Measurements from ENCODE around the gene HMGXB4. TPM values are rescaled to one million over a fixed set of nuclear protein-coding genes. Genes with fewer than 3 reads are reported as not detected.

The HMGXB4 gene
- total RNA-seq, 4 donors from 2014 or later: 10.8 to 19.0 (median 16.1) TPM

- no peak for ATAC-seq
- no peaks in the 10 kb centered on the region for H3K36me3 ChIP-seq
- 82 to 92% methylated on average over 5 of the region's 5 CpGs for WGBS, 2 donors (ENCODE audit: low coverage in 1 of 2)
- H3K27ac ChIP-seq: no peak overlapping the region
- H3K4me3 ChIP-seq: no peak overlapping the region
- H3K27me3 ChIP-seq: no peaks in the 10 kb centered on the region
- peaks cover 0 to 49% (median 8%) of the 10 kb centered on the region in 3 donors for H3K4me1 ChIP-seq
- H3K9me3 ChIP-seq: no peaks in the 10 kb centered on the region
- TF ChIP-seq POLR2A (IDR thresholded peaks at IDR 0.05): no peak
- TF ChIP-seq POLR2AphosphoS5 (IDR thresholded peaks at IDR 0.05): no peak
- no peak for TF ChIP-seq EP300 (IDR thresholded peaks at IDR 0.05)
- no peak for TF ChIP-seq CTCF (IDR thresholded peaks at IDR 0.05)
Observed at GRCh38 chr22:35303029-35303624, 45.8 kb downstream of the HMGXB4 start.

GRCh38 chr22:35305525-35306070 lies 48.3 kb downstream of the HMGXB4 start:
- H3K27ac ChIP-seq: no peak overlapping the region
- ATAC-seq: no peak

GRCh38 chr22:35306350-35306967 lies 49.2 kb downstream of the HMGXB4 start:
- H3K27ac ChIP-seq: no peak overlapping the region
- no peak for ATAC-seq
- 20 to 25% methylated on average over 2 to 3 of the region's 4 CpGs for WGBS, 2 donors (ENCODE audit: low coverage in 1 of 2)
- peaks cover 0 to 30% (median 2%) of the 10 kb centered on the region in 3 donors for H3K4me1 ChIP-seq
- no peak for TF ChIP-seq POLR2A (IDR thresholded peaks at IDR 0.05)
- no peak for TF ChIP-seq CTCF (IDR thresholded peaks at IDR 0.05)
- no peaks in the 10 kb centered on the region for H3K9me3 ChIP-seq
- H3K36me3 ChIP-seq: peaks cover 0 to 5% of the 10 kb centered on the region in 2 donors
- no peaks in the 10 kb centered on the region for H3K27me3 ChIP-seq
- H3K4me3 ChIP-seq: no peak overlapping the region

More at GRCh38 chr22:35305525-35306070, 48.3 kb downstream of the HMGXB4 start:
- Histone ChIP-seq H3K4me3 (no peak overlapping the region), H3K9me3 (no peaks in the 10 kb centered on the region), H3K4me1 (peaks cover 0 to 39% (median 8%) of the 10 kb centered on the region in 3 donors), H3K27me3 (no peaks in the 10 kb centered on the region), H3K36me3 (peaks cover 0 to 5% of the 10 kb centered on the region in 2 donors)
- WGBS, 2 donors (ENCODE audit: low coverage in 1 of 2): 81% methylated on average over 8 of the region's 8 CpGs; no CpG with 5 or more reads in 1 of the 2 donors
- TF ChIP-seq POLR2A (IDR thresholded peaks at IDR 0.05) (no peak), POLR2AphosphoS5 (IDR thresholded peaks at IDR 0.05) (no peak), CTCF (IDR thresholded peaks at IDR 0.05) (no peak), EP300 (IDR thresholded peaks at IDR 0.05) (no peak)

GRCh38 chr22:35307372-35307771 lies 50.1 kb downstream of the HMGXB4 start:
- no peaks in the 10 kb centered on the region for H3K9me3 ChIP-seq
- 73 to 90% methylated on average over 5 to 7 of the region's 9 CpGs for WGBS, 2 donors (ENCODE audit: low coverage in 1 of 2)
- no peak for ATAC-seq
- peaks cover 0 to 30% (median 3%) of the 10 kb centered on the region in 3 donors for H3K4me1 ChIP-seq
- TF ChIP-seq CTCF (IDR thresholded peaks at IDR 0.05) (no peak), POLR2A (IDR thresholded peaks at IDR 0.05) (no peak), EP300 (IDR thresholded peaks at IDR 0.05) (no peak), POLR2AphosphoS5 (IDR thresholded peaks at IDR 0.05) (no peak)
- H3K36me3 ChIP-seq: peaks cover 0 to 5% of the 10 kb centered on the region in 2 donors
- H3K27me3 ChIP-seq: no peaks in the 10 kb centered on the region
- H3K27ac ChIP-seq: no peak overlapping the region
- no peak overlapping the region for H3K4me3 ChIP-seq

All from gastroesophageal sphincter (tissue), 4 donors.